ENCODE data around the gene DCAF4. TPM values are rescaled to one million over a fixed set of nuclear protein-coding genes. Genes with fewer than 3 reads are reported as not detected.

Gene DCAF4
- total and polyA plus RNA-seq, 2 of the 4 experiments (the other 2 are of a cell fraction) = 28.8 to 29.4 TPM

DNA sequence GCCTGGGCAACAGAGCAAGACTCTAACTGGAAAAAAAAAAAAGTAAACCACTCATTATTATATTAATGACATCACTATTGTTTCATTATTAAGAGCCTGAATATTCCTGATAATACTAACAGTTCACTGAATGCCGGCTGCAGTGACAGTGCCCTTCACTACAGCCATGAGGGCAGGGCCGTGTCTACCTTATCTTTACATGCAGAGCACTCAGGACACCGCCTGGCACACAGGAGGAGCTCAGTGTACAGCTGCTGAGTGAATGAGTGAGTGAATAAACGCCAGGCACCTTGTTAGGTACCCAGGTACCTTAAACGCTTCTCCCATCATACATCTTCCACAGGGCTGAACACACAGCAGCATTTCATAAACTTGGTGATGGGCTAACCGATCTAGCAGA is 77.4 kb downstream of the DCAF4 start:
- dilution Hi-C loops (cut with HindIII; ENCODE audit: low sequenced_read_pairs, unreplicated experiment) = no loop called here
- H2AK9ac ChIP-seq (replicated peaks; ENCODE audit: low read depth, low read length, poor library complexity) = no peak overlapping the region
- TF ChIP-seq MXI1 (IDR thresholded peaks at IDR 0.05; ENCODE audit: borderline replicate concordance, low read depth, low read length) (no peak), BHLHE40 (IDR thresholded peaks at IDR 0.05; ENCODE audit: low read depth, low read length) (no peak), SMC3 (IDR thresholded peaks at IDR 0.05; ENCODE audit: low read depth, low read length) (no peak), FOS (IDR thresholded peaks at IDR 0.05; ENCODE audit: low read depth, low read length) (no peak), RCOR1 (IDR thresholded peaks at IDR 0.05; ENCODE audit: insufficient replicate concordance, low read length) (no peak)
- TF ChIP-seq, protein P1, sequence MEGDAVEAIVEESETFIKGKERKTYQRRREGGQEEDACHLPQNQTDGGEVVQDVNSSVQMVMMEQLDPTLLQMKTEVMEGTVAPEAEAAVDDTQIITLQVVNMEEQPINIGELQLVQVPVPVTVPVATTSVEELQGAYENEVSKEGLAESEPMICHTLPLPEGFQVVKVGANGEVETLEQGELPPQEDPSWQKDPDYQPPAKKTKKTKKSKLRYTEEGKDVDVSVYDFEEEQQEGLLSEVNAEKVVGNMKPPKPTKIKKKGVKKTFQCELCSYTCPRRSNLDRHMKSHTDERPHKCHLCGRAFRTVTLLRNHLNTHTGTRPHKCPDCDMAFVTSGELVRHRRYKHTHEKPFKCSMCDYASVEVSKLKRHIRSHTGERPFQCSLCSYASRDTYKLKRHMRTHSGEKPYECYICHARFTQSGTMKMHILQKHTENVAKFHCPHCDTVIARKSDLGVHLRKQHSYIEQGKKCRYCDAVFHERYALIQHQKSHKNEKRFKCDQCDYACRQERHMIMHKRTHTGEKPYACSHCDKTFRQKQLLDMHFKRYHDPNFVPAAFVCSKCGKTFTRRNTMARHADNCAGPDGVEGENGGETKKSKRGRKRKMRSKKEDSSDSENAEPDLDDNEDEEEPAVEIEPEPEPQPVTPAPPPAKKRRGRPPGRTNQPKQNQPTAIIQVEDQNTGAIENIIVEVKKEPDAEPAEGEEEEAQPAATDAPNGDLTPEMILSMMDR (conservative IDR thresholded peaks at IDR 0.05; ENCODE audit: low read depth, low read length) = no peak
- TF ChIP-seq, protein P2, sequence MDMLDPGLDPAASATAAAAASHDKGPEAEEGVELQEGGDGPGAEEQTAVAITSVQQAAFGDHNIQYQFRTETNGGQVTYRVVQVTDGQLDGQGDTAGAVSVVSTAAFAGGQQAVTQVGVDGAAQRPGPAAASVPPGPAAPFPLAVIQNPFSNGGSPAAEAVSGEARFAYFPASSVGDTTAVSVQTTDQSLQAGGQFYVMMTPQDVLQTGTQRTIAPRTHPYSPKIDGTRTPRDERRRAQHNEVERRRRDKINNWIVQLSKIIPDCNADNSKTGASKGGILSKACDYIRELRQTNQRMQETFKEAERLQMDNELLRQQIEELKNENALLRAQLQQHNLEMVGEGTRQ (IDR thresholded peaks at IDR 0.05; ENCODE audit: low read depth, low read length) = no peak
- no peaks in the 10 kb centered on the region for H3K9me3 ChIP-seq (ENCODE audit: control insufficient read depth, insufficient read depth, low read length)
- H4K5ac ChIP-seq (ENCODE audit: low read depth, low read length) = no peak overlapping the region
- H3K4me3 ChIP-seq (ENCODE audit: insufficient read depth, low read depth, low read length) = no peak overlapping the region
- H3K27me3 ChIP-seq (ENCODE audit: control insufficient read depth, insufficient read depth, low read length) = no peaks in the 10 kb centered on the region
- H2AK5ac ChIP-seq (ENCODE audit: low read depth, low read length) = no peak overlapping the region
- H3K4me2 ChIP-seq (ENCODE audit: low read depth, low read length) = no peak overlapping the region
- H2BK120ac ChIP-seq (ENCODE audit: low read depth, low read length) = no peak overlapping the region
- H3K4ac ChIP-seq (ENCODE audit: low read depth, low read length) = no peak overlapping the region
- BruUV-seq (replicated peaks) = no TSS peak
- no peak overlapping the region for H3K9ac ChIP-seq (ENCODE audit: low read depth, low read length)
- in situ Hi-C loops (cut with MboI; ENCODE audit: low sequenced_read_pairs) = no loop called here
- intact Hi-C loops (cut with micrococcal nuclease) = no loop called here
- WGBS, 2 experiments (ENCODE audit: extremely low coverage in 2 of 2, insufficient read length in 1 of 2) = 100% methylated on average over 1 of the region's 6 CpGs; no CpG with 5 or more reads in 1 of the 2 experiments
- ChIA-PET CTCF (no interaction called here), POLR2A (ENCODE audit: unreplicated experiment) (no interaction called here)
- H4K20me1 ChIP-seq (ENCODE audit: insufficient read depth, low read length) = peaks cover 32% of the 10 kb centered on the region
- no peak overlapping the region for H4K8ac ChIP-seq (ENCODE audit: low read depth in 2 of 2, low read length in 2 of 2)
- H2BK5ac ChIP-seq (ENCODE audit: low read depth, low read length, poor library complexity, severe bottlenecking) = no peak overlapping the region
- H2AFZ ChIP-seq (replicated peaks; ENCODE audit: low read length, poor library complexity) = no peak overlapping the region
- H3K23ac ChIP-seq (ENCODE audit: low read depth, low read length) = no peak overlapping the region
- no peak overlapping the region for H2BK20ac ChIP-seq (ENCODE audit: low read depth, low read length)
- H3K79me1 ChIP-seq (ENCODE audit: low read depth in 1 of 2, low read length in 2 of 2) = peaks cover 27 to 71% of the 10 kb centered on the region in 2 experiments
- H3K9me1 ChIP-seq (ENCODE audit: insufficient read depth, low read length) = peaks cover 10% of the 10 kb centered on the region; the same call in 1 of the 2 replicates
- DNase-seq (no peak), ATAC-seq (ENCODE audit: low read depth) (no peak)
- H3K36me3 ChIP-seq (ENCODE audit: control insufficient read depth, insufficient read depth, low read length) = peaks cover 29% of the 10 kb centered on the region
- H3K27ac ChIP-seq (ENCODE audit: insufficient read depth, low read length) = no peak overlapping the region
- H4K91ac ChIP-seq (ENCODE audit: insufficient read depth, low read depth, low read length) = no peak overlapping the region
- H3K18ac ChIP-seq (ENCODE audit: low read depth, low read length) = no peak overlapping the region
- H2BK15ac ChIP-seq (ENCODE audit: low read depth, low read length) = no peak overlapping the region
- H3K14ac ChIP-seq (replicated peaks; ENCODE audit: low read depth, low read length) = no peak overlapping the region
- H3K56ac ChIP-seq (ENCODE audit: extremely low read depth, insufficient read depth, low read length) = no peak overlapping the region
- H3K4me1 ChIP-seq (ENCODE audit: control insufficient read depth, insufficient read depth, low read length) = peaks cover under 1% of the 10 kb centered on the region

All from IMR-90 (cell line).